AG08396 (cell line): ENCODE results near the gene ZDHHC18.
A peak's percentile ranks its signal among the peaks of the same experiment; 100 is the strongest.
"Not testable (repeated sequence)": the region's sequence is repeated elsewhere in the genome, so short reads cannot be mapped to it uniquely, and the experiment has no call there.

Experiments used
- DNase-seq: peaks from one replicate; pipeline ENCODE4 v3.0.0; 2012; ENCODE audit warnings: low spot score, mixed read lengths

Gene ZDHHC18

DNA sequence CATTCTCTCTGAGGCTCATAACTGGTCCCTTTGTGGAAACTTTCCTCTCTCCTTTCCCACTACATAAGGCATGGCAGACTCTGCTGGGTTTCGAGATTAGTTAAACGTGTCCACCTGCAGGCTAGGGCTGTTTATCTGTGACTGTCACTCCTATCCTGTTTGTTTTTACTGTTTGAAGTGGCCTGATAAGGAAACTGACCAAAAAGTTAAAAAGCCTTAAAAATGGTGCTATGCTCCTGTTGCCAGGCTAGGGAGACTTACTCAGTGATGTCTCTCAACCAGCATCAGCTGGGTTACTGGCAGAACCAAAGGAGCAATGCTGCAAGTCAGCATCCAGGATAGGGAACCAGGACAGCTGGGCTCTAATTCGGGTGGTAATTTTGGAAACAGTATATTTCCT, 34.9 kb upstream of the ZDHHC18 start:
- DNase-seq: no peak

DNA sequence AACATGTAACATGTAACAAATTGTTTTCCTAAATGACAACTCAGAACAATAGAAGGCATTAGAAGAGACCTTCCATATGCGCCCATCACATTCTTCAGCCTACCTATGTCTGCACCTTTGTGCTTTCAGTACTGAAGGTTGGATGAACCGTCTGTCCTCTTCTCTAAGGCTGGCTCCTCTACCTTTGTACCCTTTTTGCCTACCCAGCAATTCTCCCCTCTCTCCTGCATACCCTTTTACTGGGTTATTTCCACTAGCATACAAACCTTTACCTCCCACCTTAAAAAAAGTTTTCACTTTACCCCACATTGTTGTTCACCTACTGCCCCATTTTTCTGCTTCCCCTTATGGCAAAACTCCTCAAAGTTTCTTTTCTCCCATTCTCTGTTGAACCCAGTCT, 33.6 kb upstream of the ZDHHC18 start:
- DNase-seq: no peak

DNA sequence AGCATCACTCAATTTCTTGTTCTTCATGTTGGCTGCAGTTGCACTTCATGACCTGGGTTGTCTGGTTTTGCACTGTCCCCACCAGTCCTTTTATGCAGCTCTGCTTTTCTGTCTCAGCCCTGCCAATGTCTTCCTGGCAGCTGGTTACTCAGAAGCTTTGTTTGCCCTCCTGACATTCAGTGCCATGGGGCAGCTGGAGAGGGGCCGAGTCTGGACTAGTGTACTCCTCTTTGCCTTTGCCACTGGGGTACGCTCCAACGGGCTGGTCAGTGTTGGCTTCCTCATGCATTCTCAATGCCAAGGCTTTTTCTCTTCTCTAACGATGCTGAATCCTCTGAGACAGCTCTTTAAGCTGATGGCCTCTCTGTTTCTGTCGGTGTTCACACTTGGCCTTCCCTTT, 32.1 kb upstream of the ZDHHC18 start:
- DNase-seq: no peak

DNA sequence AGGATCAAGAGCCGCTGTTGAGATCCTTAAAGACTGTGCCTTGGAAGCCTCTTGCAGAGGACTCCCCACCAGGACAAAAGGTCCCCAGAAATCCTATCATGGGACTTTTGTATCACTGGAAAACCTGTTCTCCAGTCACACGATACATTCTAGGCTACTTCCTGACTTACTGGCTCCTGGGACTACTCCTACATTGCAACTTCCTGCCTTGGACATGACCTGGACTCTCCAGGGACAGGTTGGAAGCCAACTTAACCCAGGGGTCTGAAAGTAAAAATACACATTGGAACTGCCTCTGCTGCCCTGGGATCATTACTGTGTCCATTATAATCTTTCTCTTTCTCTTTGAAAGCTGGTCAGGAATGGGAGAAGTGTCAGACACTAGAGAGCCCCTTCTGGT, 28.9 kb upstream of the ZDHHC18 start:
- no peak for DNase-seq

DNA sequence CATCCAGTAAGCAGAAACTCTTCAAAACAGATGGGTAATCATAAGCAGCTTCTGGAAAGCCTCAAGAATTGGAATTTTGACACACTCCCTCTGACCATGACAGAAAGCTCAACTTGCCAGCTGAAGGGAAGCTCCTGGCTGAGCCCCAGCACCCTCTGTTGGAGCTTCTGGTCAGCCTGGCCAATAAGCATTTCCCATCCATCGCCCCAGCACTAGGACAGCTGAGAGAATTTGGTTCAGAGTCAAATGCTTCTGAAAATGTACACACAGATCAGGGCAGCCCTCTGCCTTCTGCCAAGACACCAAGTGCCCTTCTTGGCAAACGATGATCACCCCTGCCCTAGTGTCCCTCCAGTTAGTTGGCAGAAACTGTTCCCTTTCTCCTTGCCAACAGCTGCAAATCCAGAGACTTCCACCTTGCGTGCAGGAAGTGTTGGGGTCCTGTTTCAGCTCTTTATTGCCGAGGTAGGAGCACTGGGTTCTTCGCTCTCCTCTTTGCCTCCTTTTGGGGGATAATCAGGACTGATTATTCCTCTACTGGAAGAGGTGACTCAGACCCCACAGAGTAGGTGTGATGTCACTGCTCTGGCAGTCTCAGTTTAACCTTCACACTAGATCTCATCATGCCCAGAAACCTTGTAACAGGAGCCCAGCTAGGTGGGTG, 26.9 kb upstream of the ZDHHC18 start:
- peak; percentile 82 for DNase-seq

DNA sequence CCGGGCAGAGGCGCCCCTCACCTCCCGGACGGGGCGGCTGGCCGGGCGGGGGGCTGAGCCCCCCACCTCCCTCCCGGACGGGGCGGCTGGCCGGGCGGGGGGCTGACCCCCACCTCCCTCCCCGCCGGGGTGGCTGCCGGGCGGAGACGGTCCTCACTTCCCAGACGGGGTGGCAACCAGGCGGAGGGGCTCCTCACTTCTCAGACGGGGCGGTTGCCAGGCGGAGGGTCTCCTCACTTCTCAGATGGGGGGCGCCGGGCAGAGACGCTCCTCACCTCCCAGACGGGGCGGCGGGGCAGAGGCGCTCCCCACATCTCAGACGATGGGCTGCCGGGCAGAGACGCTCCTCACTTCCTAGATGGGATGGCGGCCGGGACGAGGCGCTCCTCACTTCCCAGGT, 22.6 kb upstream of the ZDHHC18 start:
- DNase-seq: not testable (repeated sequence)

DNA sequence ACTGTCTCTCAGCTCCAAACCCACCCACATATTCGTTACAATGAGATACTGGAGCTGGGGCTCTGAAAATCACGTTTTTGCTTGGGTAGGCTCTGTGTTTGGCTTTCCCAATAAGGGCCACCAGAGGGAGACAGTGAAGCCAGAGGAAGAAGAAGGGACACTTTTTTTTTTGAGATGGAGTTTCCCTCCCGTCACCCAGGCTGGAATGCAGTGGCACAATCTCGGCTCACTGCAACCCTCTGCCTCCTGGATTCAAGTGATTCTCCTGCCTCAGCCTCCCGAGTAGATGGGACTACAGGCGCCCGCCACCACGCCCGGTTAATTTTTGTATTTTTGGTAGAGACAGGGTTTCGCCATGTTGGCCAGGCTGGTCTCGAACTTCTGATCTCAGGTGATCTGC, 16.4 kb upstream of the ZDHHC18 start:
- peak; percentile 78 for DNase-seq

DNA sequence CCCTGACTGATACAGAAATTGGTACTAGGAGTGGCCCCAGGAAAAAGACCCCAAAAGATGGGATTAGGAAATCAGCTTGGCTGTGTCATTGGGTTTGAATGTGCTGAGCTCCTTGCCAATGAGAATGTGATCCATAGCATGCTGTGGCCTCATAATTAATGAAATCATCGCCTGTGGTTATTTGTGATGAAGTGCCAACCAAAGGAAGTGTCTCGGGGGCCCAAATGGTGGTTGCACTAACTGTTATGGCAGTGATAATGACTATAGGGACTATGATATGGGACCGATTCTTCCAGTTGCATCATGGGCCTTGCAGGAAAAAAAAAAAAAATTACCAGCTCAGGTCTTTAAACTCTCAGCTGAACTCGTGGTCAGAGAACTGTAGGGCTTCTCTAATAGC, 15.4 kb upstream of the ZDHHC18 start:
- DNase-seq: no peak

DNA sequence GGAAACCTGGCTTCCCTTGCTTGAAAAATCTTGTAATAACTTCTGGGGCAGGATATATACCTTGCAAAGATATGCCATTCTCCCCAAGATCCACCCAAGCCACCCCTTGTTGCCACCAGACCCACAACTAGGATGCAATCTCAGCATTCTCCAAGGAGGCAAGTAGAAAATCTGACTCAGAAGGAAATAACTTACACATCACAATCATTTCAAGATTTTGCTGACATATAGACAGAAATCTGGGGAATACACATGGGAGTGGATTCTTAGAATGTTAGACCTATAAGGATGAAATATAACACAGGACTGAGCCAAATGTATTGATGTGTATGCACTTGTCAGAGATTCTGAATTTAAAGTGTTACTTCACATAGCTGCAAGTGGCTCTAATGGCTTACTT, 14.8 kb upstream of the ZDHHC18 start:
- DNase-seq: no peak

DNA sequence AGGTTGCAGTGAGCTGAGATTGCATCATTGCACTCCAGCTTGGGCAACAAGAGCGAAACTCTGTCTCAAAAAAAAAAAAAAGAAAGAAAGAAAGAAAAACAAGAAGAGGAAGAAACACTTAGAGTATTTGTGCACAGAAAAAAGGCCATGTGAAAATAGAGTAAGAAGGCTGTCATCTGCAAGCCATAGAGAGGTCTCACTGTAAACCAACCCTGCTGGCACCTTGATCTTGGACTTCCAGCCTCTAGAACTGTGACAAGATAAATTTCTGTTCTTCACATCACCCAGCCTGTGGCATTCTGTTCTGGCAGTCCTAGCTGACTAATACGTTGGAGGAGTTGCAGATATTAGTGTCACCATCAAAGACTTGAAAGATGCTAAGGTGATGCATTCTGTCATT, 12.1 kb upstream of the ZDHHC18 start:
- DNase-seq: no peak

DNA sequence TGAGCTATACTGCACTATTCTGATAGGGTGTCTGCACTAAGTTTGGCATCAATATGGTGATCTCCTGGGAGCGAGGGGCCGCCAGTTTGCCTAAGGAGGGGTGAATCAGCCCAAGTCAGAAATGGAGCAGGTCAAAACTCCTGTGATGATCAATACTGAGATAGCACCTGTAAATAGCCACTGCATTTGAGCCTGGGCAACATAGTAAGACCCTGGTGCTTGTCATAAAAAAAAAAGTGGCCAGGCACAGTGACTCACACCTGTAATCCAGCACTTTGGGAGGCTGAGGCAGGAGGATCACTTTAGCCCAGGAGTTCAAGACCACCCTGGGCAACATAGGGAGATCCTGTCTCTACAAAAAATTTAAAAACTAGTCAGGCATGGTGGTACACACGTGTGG, 11.6 kb upstream of the ZDHHC18 start:
- no peak for DNase-seq

DNA sequence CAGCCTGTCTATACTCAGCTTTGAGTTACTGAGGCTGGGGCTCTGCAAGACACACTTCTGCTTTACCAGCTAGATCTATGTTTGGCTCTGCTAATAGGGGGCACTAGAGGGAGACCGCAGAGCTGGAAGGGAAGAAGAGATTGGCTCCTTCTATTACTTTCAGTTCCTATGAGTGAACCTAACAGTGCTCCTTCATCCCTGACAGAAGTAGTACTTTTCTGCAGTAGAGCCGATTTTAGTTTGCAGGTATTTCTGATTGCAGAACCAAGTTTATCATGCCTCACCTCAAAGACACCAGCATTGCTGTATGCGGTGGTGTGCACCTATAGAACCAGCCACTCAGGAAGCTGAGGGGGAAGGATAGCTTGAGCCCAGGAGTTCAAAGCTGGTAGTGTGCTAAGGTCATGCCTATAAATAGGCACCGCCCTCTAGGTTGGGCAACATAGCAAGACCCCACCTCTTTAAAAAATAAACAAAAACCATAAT, 5.7 kb upstream of the ZDHHC18 start:
- DNase-seq: no peak

DNA sequence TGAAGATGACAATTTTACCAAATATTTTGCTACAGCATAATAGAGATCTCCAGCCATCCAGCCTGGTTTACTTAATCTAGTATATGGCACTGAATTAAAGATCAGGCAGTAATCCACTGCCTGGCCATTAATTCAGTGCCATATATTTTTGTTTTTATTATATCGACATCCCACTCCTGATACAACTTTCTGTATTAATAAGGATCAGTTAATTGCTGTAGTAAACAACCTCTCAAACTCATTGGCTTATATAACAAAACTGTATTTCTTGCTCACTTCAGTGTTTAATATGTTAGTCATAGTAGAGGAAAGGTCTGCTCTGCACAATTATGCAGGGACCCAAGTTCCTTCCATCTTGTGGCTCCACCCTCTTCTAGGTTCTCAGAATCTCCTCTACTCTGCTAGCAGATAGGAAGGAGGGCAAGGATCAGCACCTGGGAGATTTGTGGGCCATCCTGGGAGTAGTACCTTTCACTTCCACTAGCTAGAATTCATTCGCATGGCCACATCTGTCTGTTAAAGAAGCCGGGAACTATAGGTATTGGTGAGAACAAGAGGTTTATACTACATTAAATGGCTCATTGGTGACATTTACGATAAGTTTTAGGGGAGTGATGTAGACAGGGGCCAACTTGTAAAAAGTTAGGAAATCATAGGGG, 3.6 kb upstream of the ZDHHC18 start:
- no peak for DNase-seq

DNA sequence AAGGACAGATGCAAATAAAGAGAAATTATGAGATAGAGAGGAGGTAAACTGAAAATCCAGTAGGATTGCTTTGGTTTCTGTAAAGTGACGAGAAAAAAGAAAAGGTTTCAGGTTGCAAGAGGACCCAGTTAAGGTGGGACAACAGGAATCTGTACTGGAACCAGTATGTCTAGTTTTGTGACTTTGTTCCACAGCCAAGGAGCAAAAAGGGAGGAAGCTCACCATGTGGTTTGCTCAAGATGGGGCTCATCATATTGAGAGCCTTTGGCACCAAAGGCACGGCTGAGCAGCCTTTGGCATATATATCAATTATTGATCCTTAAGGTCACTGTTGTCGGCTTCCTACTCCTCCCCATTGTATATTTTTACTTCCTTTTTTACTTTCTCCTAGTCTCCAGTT, 1.8 kb upstream of the ZDHHC18 start:
- no peak for DNase-seq

DNA sequence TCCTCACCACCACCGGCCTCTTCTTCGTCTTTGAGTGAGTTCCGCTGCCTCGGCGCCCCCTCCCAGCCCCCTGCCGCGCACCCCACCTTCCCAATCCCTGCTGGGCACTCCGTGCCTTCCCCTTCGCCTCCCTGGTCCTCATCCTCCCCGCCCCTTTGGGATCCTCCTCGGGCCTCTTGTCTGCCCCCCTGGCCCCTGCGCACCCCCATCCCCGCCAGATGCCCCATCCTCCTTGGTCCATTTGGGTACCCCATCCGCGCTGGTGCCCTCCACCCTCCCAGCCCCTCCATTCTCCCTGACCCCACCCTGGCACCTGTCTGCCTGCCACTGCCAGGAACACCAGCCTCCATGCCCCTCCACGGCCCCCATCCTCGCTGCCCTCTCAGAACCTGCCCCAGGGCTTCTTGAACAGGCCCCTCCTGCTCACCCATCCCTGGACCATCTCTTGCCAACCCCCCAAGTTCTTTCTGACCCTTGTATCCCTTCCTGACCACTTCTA, 667 bp downstream of the ZDHHC18 start:
- DNase-seq: no peak

DNA sequence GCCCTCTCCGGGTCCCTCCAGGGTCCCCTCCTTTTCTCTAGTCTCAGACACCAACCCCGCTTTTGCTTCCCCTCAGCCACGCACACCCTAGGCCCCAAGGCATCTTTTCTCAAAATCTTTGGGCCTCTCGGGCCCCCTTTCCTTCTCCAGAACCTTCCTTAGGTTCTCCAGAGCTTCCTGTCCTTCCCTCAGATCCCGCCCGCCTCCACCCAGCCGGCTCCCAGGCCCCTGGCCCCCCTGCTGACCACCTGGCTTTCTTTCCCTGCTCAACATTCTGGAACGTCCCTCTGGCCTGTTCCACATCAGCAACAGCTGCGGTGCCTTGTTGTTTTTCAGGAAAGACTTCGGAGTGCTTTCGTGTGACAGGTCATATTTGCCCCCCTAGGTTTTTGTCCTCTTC, 1.2 kb downstream of the ZDHHC18 start:
- DNase-seq: no peak

DNA sequence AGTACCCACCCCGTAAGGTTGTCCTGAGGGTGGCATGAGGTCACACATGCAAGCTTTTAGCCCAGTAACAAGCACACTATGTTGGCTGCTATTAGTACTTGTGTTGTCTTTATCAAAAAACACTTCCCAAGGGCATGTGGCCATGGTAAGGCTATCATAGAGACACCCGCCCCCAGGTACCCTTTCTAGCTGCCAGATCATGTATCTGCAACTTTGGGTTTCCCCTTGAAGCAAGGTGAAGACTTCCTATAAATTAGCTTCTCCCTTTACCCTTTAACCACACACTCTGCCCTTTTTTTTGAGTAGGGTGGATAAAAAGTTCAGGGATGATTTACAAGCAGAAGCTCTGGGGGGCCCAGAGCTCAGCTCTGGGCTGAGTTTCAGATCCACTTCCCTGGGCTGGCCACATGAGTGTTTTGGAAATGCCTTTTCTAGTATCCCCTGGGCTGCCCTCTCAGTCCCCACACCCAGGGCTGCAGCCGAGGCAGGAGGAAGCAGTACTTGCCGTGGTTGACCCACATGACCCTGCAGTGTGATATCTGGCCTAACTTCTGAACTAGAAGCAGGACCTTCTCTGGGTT, 2.0 kb downstream of the ZDHHC18 start:
- no peak for DNase-seq

DNA sequence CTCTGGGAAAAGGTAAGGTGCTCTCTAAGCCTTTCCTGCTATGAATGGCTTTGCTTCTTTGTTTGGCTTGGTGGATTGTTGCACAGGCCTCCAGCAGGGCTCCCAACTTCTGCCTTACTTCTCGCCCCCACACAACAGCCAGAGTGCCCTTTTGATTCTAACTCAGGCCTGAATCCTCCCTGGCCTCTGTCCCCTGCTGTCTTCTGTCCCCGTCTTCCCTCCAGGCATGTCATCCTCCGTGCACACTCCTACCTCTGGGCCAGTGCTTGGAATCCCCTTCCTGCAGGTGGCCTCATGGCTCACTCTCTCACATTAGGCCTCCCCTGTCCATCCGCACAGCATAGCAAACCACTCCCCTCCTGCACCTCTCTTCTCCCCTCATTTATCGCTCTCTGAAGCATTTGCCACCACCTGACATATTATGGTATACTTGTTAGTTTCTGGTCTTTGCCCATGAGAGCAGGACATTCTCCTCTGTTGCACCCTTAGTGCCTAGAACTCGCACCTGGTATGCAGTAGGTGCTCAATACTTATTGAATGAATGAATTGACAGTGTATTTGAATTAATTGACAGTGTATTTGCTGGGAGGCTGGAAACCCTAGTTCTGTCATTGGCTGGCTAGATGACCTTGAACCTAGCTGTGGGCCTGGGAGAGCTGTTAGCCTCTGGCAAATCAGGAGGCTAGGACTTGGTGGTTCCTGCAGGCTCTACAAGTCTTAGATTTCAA, 2.9 kb downstream of the ZDHHC18 start:
- DNase-seq: no peak

DNA sequence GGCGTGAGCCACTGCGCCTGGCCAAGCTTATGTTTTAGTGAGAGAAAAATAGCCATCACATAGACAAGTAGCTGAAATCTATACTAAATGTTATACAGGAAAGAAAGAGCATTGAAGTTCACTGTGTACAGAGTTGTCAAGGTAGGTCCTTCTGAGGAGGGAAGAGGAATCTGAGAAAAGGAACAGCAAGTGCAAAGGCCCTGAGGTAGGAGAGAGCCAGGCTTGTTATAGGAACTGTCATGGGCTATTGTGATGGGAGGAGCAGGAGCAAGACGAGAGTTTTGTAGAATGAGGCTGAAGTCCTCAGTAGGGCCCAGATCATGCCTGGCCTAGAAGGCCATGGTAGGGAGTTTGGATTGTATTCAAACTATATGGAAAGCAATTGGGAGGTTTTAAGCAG, 4.6 kb downstream of the ZDHHC18 start:
- no peak for DNase-seq

DNA sequence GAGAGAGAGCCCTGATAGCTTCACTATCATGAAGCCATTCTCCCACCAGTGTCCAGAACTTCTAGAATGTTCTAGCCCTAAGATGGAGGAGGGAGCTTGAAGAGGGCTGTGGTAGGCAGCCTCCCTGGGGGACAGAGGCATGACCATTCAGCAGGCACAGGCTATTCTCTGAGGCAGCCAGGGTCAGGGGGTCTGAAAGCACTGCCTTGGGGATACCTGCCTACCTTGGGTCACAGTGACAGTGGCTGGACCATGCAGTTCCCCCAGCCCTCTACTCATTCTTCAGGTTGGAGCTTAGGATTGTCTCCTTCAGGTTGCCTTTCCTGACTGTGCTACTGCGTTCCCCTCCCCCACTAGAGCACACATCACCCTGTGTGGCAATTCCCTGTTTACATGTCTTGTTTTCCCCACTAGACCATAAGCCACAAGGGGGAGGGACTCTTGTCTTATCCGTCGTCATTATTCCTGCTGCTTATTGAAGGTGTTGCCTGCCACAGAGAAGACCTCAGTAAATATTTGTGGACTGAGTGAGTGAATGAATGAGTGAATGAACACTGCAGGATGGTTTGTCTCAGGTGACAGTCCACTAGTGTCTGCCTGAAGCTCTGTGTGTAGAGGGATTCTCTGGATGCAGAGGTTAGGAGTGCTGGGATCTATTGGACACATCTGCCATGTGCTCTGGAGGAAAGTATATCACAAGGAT, 5.2 kb downstream of the ZDHHC18 start:
- DNase-seq: peak; percentile 25

DNA sequence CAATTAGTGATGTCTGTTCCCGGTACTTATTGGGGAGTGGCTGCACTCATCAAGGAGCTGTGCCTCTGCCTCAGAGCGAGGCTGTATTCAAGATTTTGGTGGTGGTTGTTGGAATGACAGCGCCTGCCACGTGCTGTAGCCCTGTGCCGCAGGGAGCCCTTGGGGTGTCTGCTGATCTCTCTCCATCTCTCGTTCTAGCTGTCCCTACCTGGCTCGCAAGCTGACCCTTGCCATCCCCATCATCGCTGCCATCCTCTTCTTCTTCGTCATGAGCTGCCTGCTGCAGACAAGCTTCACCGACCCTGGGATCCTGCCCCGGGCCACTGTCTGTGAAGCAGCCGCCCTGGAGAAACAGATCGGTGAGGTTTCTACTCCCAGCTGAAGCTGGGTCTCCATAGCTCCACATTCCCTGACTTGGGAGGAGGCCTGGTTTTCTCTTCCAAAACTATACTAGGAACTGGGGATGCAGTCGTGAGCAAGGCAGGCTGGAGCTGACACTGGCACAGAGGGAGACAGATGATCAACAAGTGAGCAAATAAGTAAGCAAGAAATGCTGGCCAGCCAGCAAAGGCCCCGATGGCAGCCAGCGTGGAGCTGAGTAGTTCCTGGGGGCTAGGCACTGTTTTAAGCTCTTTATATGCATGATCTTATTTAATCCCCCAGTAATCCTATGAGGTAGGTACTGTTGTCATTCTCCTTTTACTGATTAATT, 5.9 kb downstream of the ZDHHC18 start:
- no peak for DNase-seq
